Caki2 (cell line): ENCODE results near the gene KRT17. TPM values are rescaled to one million over a fixed set of nuclear protein-coding genes. Genes with fewer than 3 reads are reported as not detected.
"Not testable (repeated sequence)": the region's sequence is repeated elsewhere in the genome, so short reads cannot be mapped to it uniquely, and the experiment has no call there.

Experiments used
- DNase-seq: peaks from one replicate; pipeline ENCODE4 v3.0.0-alpha.2; 2015; ENCODE audit warnings: low read depth
- in situ Hi-C: cut with HindIII; loops from 2 replicates; pipeline ENCODE4 v1.10.0; 2016; ENCODE audit warnings: low sequenced_read_pairs, low pct_unique_long_range_greater_than_20kb, mixed read lengths
- total RNA-seq: library from RNA; depleted of rRNA; stranded (reverse); fragments of >200 nt; shearing (Covaris generic); gene quantifications from 2 replicates; pipeline ENCODE4 v1.2.3, GENCODE V29; 2014; ENCODE audit warnings: low replicate concordance

KRT17 gene
- total RNA-seq, 1 experiment from 2014 or later, result not detected

- in situ Hi-C loops, DNase-seq: not testable (repeated sequence)
Observed at GRCh38 chr17:41584331-41584927, 39.9 kb downstream of the KRT17 start.

GRCh38 chr17:41583137-41584127 lies 40.9 kb downstream of the KRT17 start:
- in situ Hi-C loops, result no loop called here

GRCh38 chr17:41582061-41582968 lies 42.1 kb downstream of the KRT17 start:
- in situ Hi-C loops, DNase-seq: not testable (repeated sequence)

More at GRCh38 chr17:41583137-41584127, 40.9 kb downstream of the KRT17 start:
- no peak for DNase-seq

- no peak for DNase-seq
- in situ Hi-C loops, result no loop called here
Observed at GRCh38 chr17:41581366-41582060, 42.9 kb downstream of the KRT17 start.

- DNase-seq, result no peak
- in situ Hi-C loops, result no loop called here
Observed at GRCh38 chr17:41580687-41581365, 43.5 kb downstream of the KRT17 start.

DNA sequence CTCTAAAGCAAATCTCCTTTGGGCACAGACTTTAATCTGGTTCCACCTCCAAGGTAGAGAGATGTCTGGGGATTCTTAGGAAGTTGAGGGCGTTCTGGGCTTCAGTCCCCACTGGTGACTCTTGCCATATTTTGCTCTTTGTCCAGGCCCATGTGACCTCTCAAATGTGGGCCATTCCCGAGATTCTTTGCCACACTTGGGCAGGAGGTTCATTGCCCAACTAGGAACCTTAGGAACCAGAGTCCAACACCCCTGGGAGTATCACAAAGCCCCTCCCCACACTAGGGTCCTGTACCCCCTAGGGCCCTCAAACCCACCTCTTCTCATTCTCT lies 44.2 kb downstream of the KRT17 start:
- in situ Hi-C loops, result no loop called here
- no peak for DNase-seq

GRCh38 chr17:41579484-41580243 lies 44.7 kb downstream of the KRT17 start:
- DNase-seq, result peak; percentile 86

GRCh38 chr17:41578971-41579370 lies 45.4 kb downstream of the KRT17 start:
- in situ Hi-C loops, result no loop called here
- DNase-seq, result no peak

More at GRCh38 chr17:41579484-41580243, 44.7 kb downstream of the KRT17 start:
- in situ Hi-C loops, result no loop called here

- DNase-seq, result no peak
- in situ Hi-C loops, result no loop called here
Observed at GRCh38 chr17:41578538-41578937, 45.8 kb downstream of the KRT17 start.

- in situ Hi-C loops, DNase-seq: not testable (repeated sequence)
Observed at GRCh38 chr17:41576740-41577139, 47.6 kb downstream of the KRT17 start.

DNA sequence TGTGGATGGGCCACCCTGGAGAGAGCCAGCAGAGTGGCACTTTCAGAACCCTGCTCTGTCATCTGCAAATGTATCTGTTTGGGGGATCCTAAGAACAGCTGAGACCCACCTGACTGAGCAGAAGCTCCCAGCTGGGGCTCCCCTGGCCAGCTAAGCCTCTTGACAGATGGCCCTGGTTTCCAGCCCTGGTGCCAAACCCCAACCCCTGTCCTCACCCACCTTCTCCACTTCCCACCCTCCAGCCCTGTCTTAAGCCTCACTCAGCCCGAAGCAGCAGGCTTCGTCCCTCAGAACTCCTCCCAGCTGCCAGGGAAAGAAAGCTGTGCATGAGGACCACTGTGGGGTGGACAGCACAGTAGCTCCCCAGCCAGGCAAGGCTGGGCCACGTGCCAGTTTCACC lies 49.0 kb downstream of the KRT17 start:
- in situ Hi-C loops, result no loop called here

DNA sequence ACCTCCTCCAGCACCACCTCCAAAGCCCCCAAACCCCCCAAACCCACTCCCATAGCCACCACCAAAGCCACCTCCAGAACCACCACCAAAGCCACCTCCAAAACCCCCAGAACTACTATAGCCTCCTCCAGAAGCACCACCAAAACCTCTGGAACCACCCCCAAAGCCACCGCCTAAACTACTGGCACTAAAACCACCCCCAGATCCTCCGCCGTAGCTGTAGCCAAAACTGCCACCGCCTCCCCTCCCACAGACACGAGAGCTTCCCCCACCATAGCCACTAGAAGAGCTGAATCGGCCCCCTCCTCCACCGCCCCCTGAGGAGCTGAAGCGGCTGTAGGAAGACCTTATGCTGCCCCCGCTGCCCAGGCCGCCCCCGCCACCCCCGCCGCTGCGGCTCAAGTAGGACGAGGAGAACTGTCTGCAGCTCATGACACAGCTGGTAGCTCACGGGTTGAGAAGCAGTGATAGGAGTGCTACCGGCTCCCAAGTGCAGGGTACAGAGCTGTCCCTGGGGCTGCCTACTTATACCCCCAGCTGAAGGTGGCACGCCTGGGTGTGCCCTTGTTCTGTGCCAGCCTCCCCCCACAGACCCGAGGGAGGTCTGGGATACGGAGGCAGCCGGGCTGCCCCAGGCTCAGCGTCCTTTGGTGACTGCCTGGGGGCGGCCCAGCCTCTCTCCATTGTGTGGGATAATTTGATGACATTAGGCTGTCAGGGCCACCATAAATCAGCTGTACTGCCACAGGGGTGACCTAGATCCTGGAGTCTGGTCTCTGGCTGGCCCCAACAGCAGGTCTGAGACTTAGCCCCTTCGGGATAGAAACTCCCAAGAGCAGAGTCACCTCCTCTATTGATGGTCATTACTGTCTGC lies 52.6 kb downstream of the KRT17 start, which contains the start of gene KRT9:
Gene KRT9, minus strand, starts transcription at position 499 of the 874 bp plus-strand sequence. Its CDS starts 67 bp downstream, at position 432.
- no peak for DNase-seq
- in situ Hi-C loops, result no loop called here

More for the DNA sequence above, 49.0 kb downstream of the KRT17 start:
- DNase-seq, result no peak
